Measurements from ENCODE around the gene TRIM63. TPM values are rescaled to one million over a fixed set of nuclear protein-coding genes. Genes with fewer than 3 reads are reported as not detected.
A peak's percentile ranks its signal among the peaks of the same experiment; 100 is the strongest.

TRIM63 gene
- total and polyA plus RNA-seq, 2 of the 13 experiments (the other 11 are each of a cell fraction or from before 2014, with no cell fraction given) = not detected

- peak; percentile 56 for TF ChIP-seq SALL1 (CRISPR knock-in tag; IDR thresholded peaks at IDR 0.05)
- no peak for TF ChIP-seq NR2F2 (IDR thresholded peaks at IDR 0.05; ENCODE audit: borderline replicate concordance, low read depth)
- no peak for TF ChIP-seq ISX (CRISPR knock-in tag; conservative IDR thresholded peaks at IDR 0.05)
- peak; percentile 48; the same call in 1 of the 2 replicates for TF ChIP-seq ZNF766 (CRISPR knock-in tag; IDR thresholded peaks at IDR 0.05; ENCODE audit: borderline replicate concordance)
- TF ChIP-seq SMAD1 (CRISPR knock-in tag; IDR thresholded peaks at IDR 0.05; ENCODE audit: borderline replicate concordance, low read depth) = peak; percentile 35; the same call in 1 of the 2 replicates
- TF ChIP-seq ZNF891 (CRISPR knock-in tag; IDR thresholded peaks at IDR 0.05) = peak; percentile 24; the same call in 1 of the 2 replicates
- TF ChIP-seq MBNL3 (CRISPR knock-in tag; conservative IDR thresholded peaks at IDR 0.05) = no peak
- peak; percentile 78; the same call in 1 of the 2 replicates for TF ChIP-seq NRL (CRISPR knock-in tag; IDR thresholded peaks at IDR 0.05; ENCODE audit: borderline replicate concordance)
- TF ChIP-seq SATB2 (CRISPR knock-in tag; IDR thresholded peaks at IDR 0.05) = no peak
- TF ChIP-seq ZFP41 (CRISPR knock-in tag; IDR thresholded peaks at IDR 0.05; ENCODE audit: borderline replicate concordance) = peak; percentile 71; the same call in 1 of the 2 replicates
- no peak; the same call in 1 of the 2 replicates for TF ChIP-seq ZBTB7B (CRISPR knock-in tag; IDR thresholded peaks at IDR 0.05)
- no peak for TF ChIP-seq PRMT3 (CRISPR knock-in tag; IDR thresholded peaks at IDR 0.05; ENCODE audit: borderline replicate concordance, low read depth)
- no peak for TF ChIP-seq PCBP2 (optimal IDR thresholded peaks at IDR 0.05; ENCODE audit: low read depth, low read length, poor library complexity, severe bottlenecking)
- TF ChIP-seq IKZF4 (CRISPR knock-in tag; IDR thresholded peaks at IDR 0.05; ENCODE audit: borderline replicate concordance, low read depth, not compliant biosample characterization) = no peak
- no peak for TF ChIP-seq HINFP (CRISPR knock-in tag; IDR thresholded peaks at IDR 0.05; ENCODE audit: low read depth)
- TF ChIP-seq IKZF5 (CRISPR knock-in tag; IDR thresholded peaks at IDR 0.05) = no peak
- no peak for TF ChIP-seq CBX1 (IDR thresholded peaks at IDR 0.05; ENCODE audit: low read depth)
- TF ChIP-seq KLF16 (CRISPR knock-in tag; IDR thresholded peaks at IDR 0.05) = peak; percentile 56 to 65; a peak in 2 of 4 replicates
- TF ChIP-seq ZBTB10 (CRISPR knock-in tag; IDR thresholded peaks at IDR 0.05; ENCODE audit: borderline replicate concordance) = 0 out of 2 replicates have a peak, but pooled peaks have one; percentile 12
- no peak for TF ChIP-seq DPF2 (CRISPR knock-in tag; IDR thresholded peaks at IDR 0.05; ENCODE audit: borderline replicate concordance, low read depth)
- no peak for TF ChIP-seq PPARG (CRISPR knock-in tag; conservative IDR thresholded peaks at IDR 0.05)
- no peak for TF ChIP-seq HOXA7 (CRISPR knock-in tag; IDR thresholded peaks at IDR 0.05)
- no peak for TF ChIP-seq RORA (CRISPR knock-in tag; IDR thresholded peaks at IDR 0.05)
- TF ChIP-seq ZNF143 (CRISPR knock-in tag; IDR thresholded peaks at IDR 0.05) = no peak
- TF ChIP-seq SMAD9 (CRISPR knock-in tag; IDR thresholded peaks at IDR 0.05) = no peak
Observed at GRCh38 chr1:26110731-26111529, 43.5 kb upstream of the TRIM63 start (continued).
